ENCODE results near the gene PCED1B. TPM values are rescaled to one million over a fixed set of nuclear protein-coding genes. Genes with fewer than 3 reads are reported as not detected.
"Not testable (repeated sequence)": the region's sequence is repeated elsewhere in the genome, so short reads cannot be mapped to it uniquely, and the experiment has no call there.

PCED1B gene
- total RNA-seq, 2 experiments from 2014 or later = 72.1 to 74.2 TPM

DNA sequence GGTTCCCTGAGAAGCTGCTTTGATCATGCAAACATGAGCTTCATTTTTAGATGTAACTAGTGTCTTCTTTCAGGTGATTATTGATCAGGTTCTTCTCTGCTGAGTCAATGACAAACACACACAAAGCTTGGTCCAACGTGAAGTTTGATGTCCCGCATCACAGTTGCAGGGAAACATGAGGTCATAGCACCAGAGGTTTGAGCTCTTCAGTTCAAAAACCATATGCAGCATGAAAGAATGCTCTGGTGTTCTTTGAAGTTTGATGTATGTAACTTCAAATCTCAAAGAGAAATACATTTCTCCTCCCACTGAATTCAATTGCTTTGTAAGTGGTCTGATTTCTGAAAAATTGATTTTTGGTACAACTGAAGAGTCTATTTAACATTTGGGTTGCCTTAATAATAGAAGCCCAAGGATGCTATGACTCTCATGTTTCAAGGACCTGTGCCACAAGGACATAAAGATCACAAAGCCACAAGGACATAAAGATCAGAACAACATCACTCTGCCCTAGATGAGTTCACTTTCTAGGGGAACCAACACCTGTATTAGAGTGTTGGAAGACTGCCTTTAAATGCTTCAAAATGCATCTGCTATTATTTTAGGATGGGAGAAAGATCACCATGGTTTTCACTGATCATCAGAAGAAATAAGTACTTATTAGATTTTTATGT, 31.4 kb downstream of the PCED1B start:
- Mint-ChIP-seq H3K27ac (peak overlapping the region; percentile 45), H3K9me3 (ENCODE audit: insufficient read depth) (no peaks in the 10 kb centered on the region), H3K4me3 (no peak overlapping the region), H3K36me3 (ENCODE audit: low read depth) (peaks cover 41% of the 10 kb centered on the region), H3K27me3 (ENCODE audit: low read depth) (no peaks in the 10 kb centered on the region), H3K4me1 (ENCODE audit: low read depth) (peaks cover 38% of the 10 kb centered on the region)
- ATAC-seq (peak; percentile 32), DNase-seq (no peak)
- ChIA-PET CTCF (interaction anchor here (0.7 to 1.4 kb wide), 6 partner anchors 11 to 432 kb away, joined by 3 to 7 read pairs (median 3); partner anchors contain the start of genes AMIGO2 and PCED1B), POLR2A (interaction anchor here (0.8 to 1.0 kb wide), 3 partner anchors 105 to 109 kb away, joined by 3 to 4 read pairs (median 3); no protein-coding TSS in a partner anchor)

DNA sequence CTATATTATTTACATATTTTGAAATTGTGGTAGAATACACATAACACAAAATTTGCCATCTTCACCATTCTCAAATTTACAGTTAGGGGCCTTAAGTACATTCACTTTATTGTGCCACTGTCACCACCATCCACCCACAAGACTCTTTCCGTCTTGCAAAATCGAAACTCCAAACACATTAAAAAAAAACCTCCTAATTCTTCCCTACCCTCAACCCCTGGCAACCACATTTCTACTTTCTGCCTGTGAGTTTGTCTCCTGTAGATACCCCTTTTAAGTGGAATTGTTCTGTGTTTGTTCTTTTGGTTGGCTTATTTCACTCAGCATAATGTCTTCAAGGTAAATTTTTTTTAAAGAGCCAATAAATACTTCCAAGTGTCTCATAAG, 32.0 kb downstream of the PCED1B start:
- H3K4me1 Mint-ChIP-seq (ENCODE audit: low read depth) = peaks cover 38% of the 10 kb centered on the region
- peak overlapping the region; percentile 83 for H3K27ac Mint-ChIP-seq
- ATAC-seq = peak; percentile 85
- ChIA-PET CTCF (interaction anchor here (1.2 to 1.9 kb wide), 6 partner anchors 29 to 286 kb away, joined by 3 to 8 read pairs (median 6); partner anchors contain the start of genes AMIGO2 and PCED1B), POLR2A (interaction anchor here (0.8 to 1.0 kb wide), 2 partner anchors 107 to 108 kb away, joined by 3 read pairs; no protein-coding TSS in a partner anchor)
- H3K27me3 Mint-ChIP-seq (ENCODE audit: low read depth) = no peaks in the 10 kb centered on the region
- DNase-seq = peak; percentile 57
- peaks cover 41% of the 10 kb centered on the region for H3K36me3 Mint-ChIP-seq (ENCODE audit: low read depth)
- peak overlapping the region; percentile 40 for H3K4me3 Mint-ChIP-seq
- H3K9me3 Mint-ChIP-seq (ENCODE audit: insufficient read depth) = no peaks in the 10 kb centered on the region

DNA sequence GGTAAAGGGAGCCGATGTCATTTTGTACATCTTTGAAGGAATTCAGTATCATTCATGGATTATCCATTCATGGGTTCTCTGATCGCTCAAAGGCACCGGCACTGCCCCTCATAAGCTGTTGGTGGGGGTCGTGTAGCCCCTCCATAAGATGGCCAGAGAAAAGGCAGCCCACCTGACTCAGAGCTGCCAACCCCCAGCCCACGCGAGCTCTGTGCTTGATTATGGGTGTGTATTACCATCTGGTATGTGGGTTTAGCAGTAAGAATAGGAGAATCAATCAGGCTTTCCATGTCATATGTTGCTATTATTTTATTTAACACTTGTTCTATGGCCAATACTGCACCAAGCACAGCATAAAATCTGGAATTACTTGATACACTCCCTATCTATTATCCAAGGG, 32.4 kb downstream of the PCED1B start:
- Mint-ChIP-seq H3K9me3 (ENCODE audit: insufficient read depth) (no peaks in the 10 kb centered on the region), H3K4me3 (peak overlapping the region; percentile 40), H3K4me1 (ENCODE audit: low read depth) (peaks cover 38% of the 10 kb centered on the region), H3K36me3 (ENCODE audit: low read depth) (peaks cover 42% of the 10 kb centered on the region), H3K27ac (peak overlapping the region; percentile 83), H3K27me3 (ENCODE audit: low read depth) (no peaks in the 10 kb centered on the region)
- DNase-seq (no peak), ATAC-seq (peak; percentile 15)
- ChIA-PET POLR2A (interaction anchor here (1.2 to 1.6 kb wide), 2 partner anchors 32 to 104 kb away, joined by 3 to 5 read pairs; partner anchors contain the start of genes AMIGO2 and PCED1B), CTCF (interaction anchor here (1.0 to 1.9 kb wide), 8 partner anchors 10 to 195 kb away, joined by 3 to 8 read pairs (median 4); no protein-coding TSS in a partner anchor)

DNA sequence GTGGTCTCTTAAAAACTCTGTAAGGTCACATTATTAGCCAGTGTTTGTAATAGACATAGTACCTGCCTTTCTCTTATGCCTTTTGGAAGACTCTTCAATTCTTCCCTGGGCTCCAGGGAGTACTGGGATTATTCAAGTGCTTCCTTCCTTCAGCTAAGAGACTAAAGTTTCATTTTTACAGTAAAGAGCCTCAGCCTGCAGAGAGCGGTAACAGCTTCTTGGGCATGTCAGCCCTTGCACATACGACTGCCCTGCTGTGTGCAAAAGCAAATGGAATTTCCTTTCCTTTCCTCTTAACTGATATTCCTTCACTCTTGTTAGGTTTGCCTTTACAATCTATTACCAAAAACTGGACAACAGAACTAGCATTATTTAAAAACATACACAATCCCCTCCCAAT, 33.3 kb downstream of the PCED1B start:
- Mint-ChIP-seq H3K36me3 (ENCODE audit: low read depth) (peaks cover 47% of the 10 kb centered on the region), H3K9me3 (ENCODE audit: insufficient read depth) (no peaks in the 10 kb centered on the region), H3K27me3 (ENCODE audit: low read depth) (no peaks in the 10 kb centered on the region), H3K4me1 (ENCODE audit: low read depth) (peaks cover 39% of the 10 kb centered on the region), H3K4me3 (no peak overlapping the region), H3K27ac (peak overlapping the region; percentile 44)
- DNase-seq (no peak), ATAC-seq (no peak)
- ChIA-PET CTCF (interaction anchor here (0.8 to 1.9 kb wide), 8 partner anchors 9 to 103 kb away, joined by 3 to 8 read pairs (median 4); no protein-coding TSS in a partner anchor), POLR2A (interaction anchor here (1.2 to 1.6 kb wide), 2 partner anchors 33 to 104 kb away, joined by 3 to 5 read pairs; partner anchors contain the start of genes AMIGO2 and PCED1B)

DNA sequence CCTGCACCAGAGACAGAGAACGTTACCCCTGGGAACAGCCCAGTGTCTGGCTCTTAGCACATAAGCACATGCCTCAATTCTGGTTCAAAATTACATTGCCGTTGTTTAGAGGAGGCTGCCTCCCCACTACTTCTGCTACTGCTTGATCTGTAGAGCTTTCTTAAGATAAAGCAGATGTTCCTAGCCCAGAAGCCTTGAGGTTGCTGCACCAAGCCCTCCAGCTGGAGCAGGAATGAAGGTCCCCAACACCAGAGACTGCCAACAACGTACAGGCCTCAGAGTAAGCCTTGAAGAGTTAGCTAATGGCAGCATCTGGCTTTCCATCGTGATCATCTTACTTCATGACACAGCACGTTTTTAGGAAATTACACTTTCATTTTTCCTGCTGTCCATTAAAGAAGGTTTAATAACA, 35.1 kb downstream of the PCED1B start:
- ATAC-seq (no peak), DNase-seq (no peak)
- CTCF ChIA-PET = no interaction called here
- no peak overlapping the region for H3K4me3 Mint-ChIP-seq
- no peak overlapping the region for H3K27ac Mint-ChIP-seq
- POLR2A ChIA-PET = no interaction called here
- no peaks in the 10 kb centered on the region for H3K9me3 Mint-ChIP-seq (ENCODE audit: insufficient read depth)
- H3K27me3 Mint-ChIP-seq (ENCODE audit: low read depth) = no peaks in the 10 kb centered on the region
- peaks cover 52% of the 10 kb centered on the region for H3K36me3 Mint-ChIP-seq (ENCODE audit: low read depth)
- peaks cover 41% of the 10 kb centered on the region for H3K4me1 Mint-ChIP-seq (ENCODE audit: low read depth)

DNA sequence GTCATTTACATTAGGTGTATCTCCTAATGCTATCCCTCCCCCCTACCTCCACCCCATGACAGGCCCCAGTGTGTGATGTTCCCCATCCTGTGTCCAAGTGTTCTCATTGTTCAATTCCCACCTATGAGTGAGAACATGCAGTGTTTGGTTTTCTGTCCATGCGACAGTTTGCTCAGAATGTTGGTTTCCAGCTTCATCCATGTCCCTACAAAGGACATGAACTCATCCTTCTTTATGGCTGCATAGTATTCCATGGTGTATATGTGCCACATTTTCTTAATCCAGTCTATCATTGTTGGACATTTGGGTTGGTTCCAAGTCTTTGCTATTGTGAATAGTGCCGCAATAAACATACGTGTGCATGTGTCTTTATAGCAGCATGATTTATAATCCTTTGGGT, 37.9 kb downstream of the PCED1B start:
- peaks cover 49% of the 10 kb centered on the region for H3K36me3 Mint-ChIP-seq (ENCODE audit: low read depth)

DNA sequence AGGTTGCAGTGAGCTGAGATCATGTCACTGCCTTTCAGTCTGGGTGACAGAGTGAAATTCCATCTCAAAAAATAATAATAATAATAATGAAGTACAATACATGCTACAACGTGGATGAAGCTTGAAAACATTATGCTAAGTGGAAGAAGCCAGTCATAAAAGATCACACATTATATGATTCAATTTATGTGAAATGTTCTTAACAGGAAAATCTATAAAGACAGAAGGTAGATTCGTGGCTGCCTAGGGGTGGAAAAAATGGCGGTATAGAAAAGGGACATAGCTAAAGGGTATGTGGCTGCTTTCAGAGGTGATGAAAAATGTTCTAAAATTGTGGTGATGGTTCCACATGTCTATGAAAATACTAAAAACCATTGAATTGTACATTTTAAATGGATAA, 41.3 kb downstream of the PCED1B start:
- Mint-ChIP-seq H3K4me1 (ENCODE audit: low read depth) (peaks cover 11% of the 10 kb centered on the region), H3K4me3 (no peak overlapping the region), H3K27ac (peak overlapping the region; percentile 0), H3K36me3 (ENCODE audit: low read depth) (peaks cover 44% of the 10 kb centered on the region), H3K27me3 (ENCODE audit: low read depth) (no peaks in the 10 kb centered on the region), H3K9me3 (ENCODE audit: insufficient read depth) (no peaks in the 10 kb centered on the region)
- ChIA-PET POLR2A (no interaction called here), CTCF (no interaction called here)
- ATAC-seq (no peak), DNase-seq (no peak)

More for the DNA sequence above, 37.9 kb downstream of the PCED1B start:
- ATAC-seq; CTCF ChIA-PET; DNase-seq; H3K4me3 Mint-ChIP-seq; H3K27ac Mint-ChIP-seq; H3K9me3 Mint-ChIP-seq (ENCODE audit: insufficient read depth); POLR2A ChIA-PET; H3K27me3 Mint-ChIP-seq (ENCODE audit: low read depth): not testable (repeated sequence)
- peaks cover 19% of the 10 kb centered on the region for H3K4me1 Mint-ChIP-seq (ENCODE audit: low read depth)

DNA sequence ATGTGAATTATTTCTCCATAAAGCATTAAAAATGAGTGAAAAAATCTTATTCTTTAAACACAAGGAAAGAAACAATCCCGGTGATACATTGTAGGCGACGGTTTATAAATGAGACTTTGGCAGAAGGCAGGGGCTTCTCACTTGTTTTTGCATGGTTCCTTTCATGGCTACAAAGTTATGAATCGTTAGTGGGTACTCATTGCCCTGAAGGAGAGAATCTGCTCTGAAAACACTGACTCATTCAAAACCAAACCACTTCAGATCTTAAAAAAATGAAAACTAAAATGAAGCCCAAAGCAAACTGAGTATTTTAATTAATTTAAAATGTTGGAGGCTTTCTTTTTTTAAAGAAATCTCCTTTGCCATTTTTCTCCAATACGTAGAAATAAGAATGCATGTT, 41.7 kb downstream of the PCED1B start:
- Mint-ChIP-seq H3K27ac (peak overlapping the region; percentile 0), H3K27me3 (ENCODE audit: low read depth) (no peaks in the 10 kb centered on the region), H3K4me3 (no peak overlapping the region), H3K36me3 (ENCODE audit: low read depth) (peaks cover 44% of the 10 kb centered on the region), H3K9me3 (ENCODE audit: insufficient read depth) (no peaks in the 10 kb centered on the region), H3K4me1 (ENCODE audit: low read depth) (peaks cover 11% of the 10 kb centered on the region)
- ATAC-seq (no peak), DNase-seq (no peak)
- POLR2A ChIA-PET = no interaction called here
- CTCF ChIA-PET = interaction anchor here (1.0 kb wide), 1 partner anchor 50 kb away, joined by 4 read pairs; no protein-coding TSS in a partner anchor

DNA sequence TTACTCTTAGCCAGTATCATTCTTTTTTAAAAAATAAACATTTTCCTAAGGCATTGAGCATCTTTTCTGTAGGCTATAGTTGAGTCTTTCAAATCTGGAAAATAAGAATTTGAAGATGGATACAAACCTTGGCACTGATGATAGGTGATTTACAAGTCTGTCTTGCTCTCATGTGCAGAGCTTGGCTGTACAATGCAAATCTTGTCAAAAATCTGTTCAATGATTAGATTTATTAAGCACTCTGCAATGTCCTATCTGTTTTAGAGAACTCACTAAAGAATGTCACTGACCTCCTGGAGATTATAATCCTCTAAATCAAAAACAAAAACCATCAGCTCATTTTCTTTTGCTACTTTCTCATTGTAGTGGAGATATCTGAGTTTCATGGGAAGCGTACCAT, 43.2 kb downstream of the PCED1B start:
- POLR2A ChIA-PET = no interaction called here
- DNase-seq (no peak), ATAC-seq (no peak)
- Mint-ChIP-seq H3K27ac (no peak overlapping the region), H3K4me3 (no peak overlapping the region), H3K9me3 (ENCODE audit: insufficient read depth) (no peaks in the 10 kb centered on the region), H3K27me3 (ENCODE audit: low read depth) (no peaks in the 10 kb centered on the region), H3K4me1 (ENCODE audit: low read depth) (peaks cover 11% of the 10 kb centered on the region), H3K36me3 (ENCODE audit: low read depth) (peaks cover 41% of the 10 kb centered on the region)
- CTCF ChIA-PET = interaction anchor here (1.2 to 1.6 kb wide), 2 partner anchors 51 to 275 kb away, joined by 4 read pairs; no protein-coding TSS in a partner anchor

DNA sequence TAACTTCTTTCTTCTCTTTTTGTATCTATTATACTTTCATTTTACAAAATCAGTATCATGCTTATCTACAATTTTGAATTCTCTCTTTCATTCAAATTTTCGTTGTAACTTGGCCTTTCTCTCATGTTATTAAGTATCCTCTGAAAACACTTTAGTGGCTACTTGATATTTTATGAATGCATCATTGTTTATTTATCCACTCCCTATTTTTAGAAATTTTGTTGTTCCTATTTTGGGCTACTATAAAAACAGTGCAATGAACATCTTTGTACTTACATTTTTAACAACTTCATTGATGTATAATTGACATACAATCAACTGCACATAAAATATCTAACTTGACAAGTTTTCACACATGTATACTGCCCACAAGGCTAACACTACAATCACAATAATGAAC, 44.3 kb downstream of the PCED1B start:
- POLR2A ChIA-PET = no interaction called here

DNA sequence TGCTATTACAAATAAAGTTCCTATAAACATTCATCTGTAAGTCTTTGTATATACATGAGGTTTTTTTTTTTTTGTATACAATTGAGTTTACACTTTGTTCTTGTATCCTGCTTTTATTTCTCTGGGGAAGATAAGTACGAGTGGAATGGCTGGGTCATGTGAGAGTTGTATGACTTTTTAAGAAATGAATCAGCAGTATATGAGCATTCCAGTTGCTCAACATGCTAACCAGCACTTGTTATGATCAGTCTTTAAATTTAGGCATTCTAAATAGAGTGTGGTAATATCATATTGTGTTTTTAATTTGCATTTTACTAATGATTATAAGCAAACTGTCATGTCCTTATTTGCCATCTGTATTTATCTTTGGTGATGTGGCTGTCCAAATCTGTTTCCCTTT, 45.0 kb downstream of the PCED1B start:
- ATAC-seq = no peak
- DNase-seq = no peak
- Mint-ChIP-seq H3K27ac (no peak overlapping the region), H3K4me3 (no peak overlapping the region), H3K36me3 (ENCODE audit: low read depth) (peaks cover 24% of the 10 kb centered on the region), H3K27me3 (ENCODE audit: low read depth) (no peaks in the 10 kb centered on the region), H3K4me1 (ENCODE audit: low read depth) (peaks cover 6% of the 10 kb centered on the region), H3K9me3 (ENCODE audit: insufficient read depth) (no peaks in the 10 kb centered on the region)
- POLR2A ChIA-PET = no interaction called here
- CTCF ChIA-PET = no interaction called here

More for the DNA sequence above, 44.3 kb downstream of the PCED1B start:
- Mint-ChIP-seq H3K36me3 (ENCODE audit: low read depth) (peaks cover 32% of the 10 kb centered on the region), H3K27ac (no peak overlapping the region), H3K9me3 (ENCODE audit: insufficient read depth) (no peaks in the 10 kb centered on the region), H3K27me3 (ENCODE audit: low read depth) (no peaks in the 10 kb centered on the region), H3K4me1 (ENCODE audit: low read depth) (peaks cover 6% of the 10 kb centered on the region), H3K4me3 (no peak overlapping the region)
- no peak for DNase-seq
- ATAC-seq = no peak
- CTCF ChIA-PET = no interaction called here

DNA sequence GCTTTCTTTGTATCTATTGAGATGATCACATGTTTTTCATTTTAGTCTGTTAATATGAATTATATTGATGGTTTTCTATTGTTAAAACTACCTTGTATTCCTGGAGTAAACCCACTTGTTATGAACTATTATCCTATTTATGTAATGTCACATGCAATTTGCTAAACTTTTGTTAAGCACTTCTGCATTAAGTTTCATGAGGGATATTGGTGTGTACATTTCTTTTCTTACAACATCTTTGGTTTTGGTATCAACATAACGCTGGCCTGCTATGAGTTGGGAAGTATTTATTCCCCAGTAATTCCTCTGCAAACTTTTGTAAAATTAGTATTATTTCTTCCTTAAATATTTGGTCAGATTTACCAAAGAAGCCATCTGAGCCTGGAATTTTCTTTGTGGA, 46.8 kb downstream of the PCED1B start:
- DNase-seq (no peak), ATAC-seq (no peak)
- H3K27ac Mint-ChIP-seq = no peak overlapping the region
- H3K27me3 Mint-ChIP-seq (ENCODE audit: low read depth) = no peaks in the 10 kb centered on the region
- POLR2A ChIA-PET = no interaction called here
- peaks cover under 1% of the 10 kb centered on the region for H3K4me1 Mint-ChIP-seq (ENCODE audit: low read depth)
- no peak overlapping the region for H3K4me3 Mint-ChIP-seq
- CTCF ChIA-PET = interaction anchor here (1.3 kb wide), 1 partner anchor 55 kb away, joined by 4 read pairs; no protein-coding TSS in a partner anchor
- H3K36me3 Mint-ChIP-seq (ENCODE audit: low read depth) = peaks cover 20% of the 10 kb centered on the region
- no peaks in the 10 kb centered on the region for H3K9me3 Mint-ChIP-seq (ENCODE audit: insufficient read depth)

All from activated CD8-positive, alpha-beta T cell treated with anti-CD3 and anti-CD28 coated beads, Interleukin-2, amount 10 ng/mL, durations not matched to agents 7 days and 5 days (primary cell).